H1 (cell line): ENCODE measurements around the gene GLI1. TPM values are rescaled to one million over a fixed set of nuclear protein-coding genes. Genes with fewer than 3 reads are reported as not detected.

ENCODE experiments used
- ATF2 ChIP-seq: IDR thresholded peaks from 2 replicates; pipeline ENCODE4 v1.6.1; 2012; ENCODE audit warnings: low read length, inconsistent platforms
- ATF3 ChIP-seq: IDR thresholded peaks from 2 replicates; pipeline ENCODE4 v1.6.1; 2011; ENCODE audit warnings: low read depth, mild to moderate bottlenecking, low read length; ENCODE audit not compliant: insufficient read depth
- CEBPB ChIP-seq: IDR thresholded peaks from 2 replicates; pipeline ENCODE4 v1.6.1; 2012; ENCODE audit warnings: low read depth, low read length
- CHD1 ChIP-seq: IDR thresholded peaks from 2 replicates; pipeline ENCODE4 v1.6.1; 2012; ENCODE audit warnings: low read depth, low read length, improper control_type of control experiment
- CHD2 ChIP-seq: IDR thresholded peaks from 2 replicates; pipeline ENCODE4 v1.6.1; 2012; ENCODE audit warnings: low read length, improper control_type of control experiment
- CTBP2 ChIP-seq: IDR thresholded peaks from 2 replicates; pipeline ENCODE4 v1.7.0; 2011; ENCODE audit warnings: borderline replicate concordance, mild to moderate bottlenecking, moderate library complexity, mixed read lengths, low read length; ENCODE audit not compliant: insufficient read depth, insufficient read length
- CTCF ChIP-seq, 3 experiments: IDR thresholded peaks; 1 replicate in 2 of 3; 2 replicates in 1 of 3; pipeline versions ENCODE4 v1.5.1 to v1.6.1; 2011; ENCODE audit warnings: low read length in 3 of 3, mild to moderate bottlenecking in 3 of 3, inconsistent platforms in 2 of 3, low read depth in 1 of 3, moderate library complexity in 1 of 3; ENCODE audit not compliant: insufficient read depth in 1 of 3; ENCODE audit errors: control extremely low read depth in 1 of 3
- E2F6 ChIP-seq: IDR thresholded peaks from 2 replicates; pipeline ENCODE4 v1.6.1; 2012; ENCODE audit warnings: inconsistent platforms
- EGR1 ChIP-seq: IDR thresholded peaks from 2 replicates; pipeline ENCODE4 v1.6.1; 2011; ENCODE audit warnings: low read depth, low read length, borderline replicate concordance
- EZH2 ChIP-seq: fragments of 200-600 bp; sonication (generic); IDR thresholded peaks from 2 replicates; pipeline ENCODE4 v1.7.1; 2012; ENCODE audit warnings: low read depth, mild to moderate bottlenecking, moderate library complexity, low read length, inconsistent platforms; ENCODE audit not compliant: severe bottlenecking
- JUND ChIP-seq: IDR thresholded peaks from 2 replicates; pipeline ENCODE4 v1.6.1; 2011; ENCODE audit warnings: mild to moderate bottlenecking, improper control_type of control experiment, low read length
- KDM4A ChIP-seq: IDR thresholded peaks from one replicate; pipeline ENCODE4 v1.7.1; 2012; ENCODE audit warnings: low read depth, mild to moderate bottlenecking, moderate library complexity, low read length, inconsistent platforms; ENCODE audit not compliant: severe bottlenecking
- MAFK ChIP-seq: IDR thresholded peaks from 2 replicates; pipeline ENCODE4 v1.6.1; 2012; ENCODE audit warnings: low read depth, mild to moderate bottlenecking, improper control_type of control experiment, low read length
- PHF8 ChIP-seq: fragments of 200-600 bp; sonication (generic); conservative IDR thresholded peaks from 2 replicates; pipeline ENCODE4 v1.7.1; 2012; ENCODE audit warnings: low read depth, mild to moderate bottlenecking, inconsistent platforms, low read length, moderate library complexity
- SAP30 ChIP-seq: fragments of 300-600 bp; sonication (generic); IDR thresholded peaks from 2 replicates; pipeline ENCODE4 v1.7.1; 2012; ENCODE audit warnings: low read length, moderate library complexity, mild to moderate bottlenecking, inconsistent platforms; ENCODE audit not compliant: insufficient read depth, insufficient replicate concordance
- SIN3A ChIP-seq, 2 experiments: IDR thresholded peaks in 1 of 2; conservative IDR thresholded peaks in 1 of 2; 2 replicates each; pipeline ENCODE4 v1.6.1; 2011 to 2012; ENCODE audit warnings: low read length in 2 of 2, improper control_type of control experiment in 1 of 2, low read depth in 1 of 2, mild to moderate bottlenecking in 1 of 2
- SIX5 ChIP-seq: IDR thresholded peaks from 2 replicates; pipeline ENCODE4 v1.6.1; 2011; ENCODE audit warnings: mild to moderate bottlenecking, low read depth, low read length
- SP1 ChIP-seq: IDR thresholded peaks from 2 replicates; pipeline ENCODE4 v1.6.1; 2011; ENCODE audit warnings: low read depth, low read length
- polyA plus RNA-seq, 7 experiments: library from polyadenylated mRNA; depleted of rRNA in 3 of 7; stranded (reverse) in 5 of 7; unstranded in 2 of 7; fragments of >200 nt in 5 of 7; fragments of 200-250 nt in 2 of 7; gene quantifications; 1 replicate in 5 of 7; 2 replicates in 1 of 7; 4 replicates in 1 of 7; pipeline versions ENCODE4 v1.2.1 to v1.2.3, GENCODE V29; 2011 to 2013; ENCODE audit warnings: missing spikeins in 2 of 7, mixed read lengths in 2 of 7
- total RNA-seq: library from RNA; stranded (reverse); fragmentation: NEBNext Ultra II Directional; extraction: Animal tissue kit (Norgen Biotek cat#: 25700); gene quantifications from 2 replicates; pipeline ENCODE4 v1.2.1, GENCODE V29; 2021

Gene GLI1
- total and polyA plus RNA-seq, 2 of the 8 experiments (the other 6 are each of a cell fraction or from before 2014, with no cell fraction given): 23.5 to 25.3 TPM

GRCh38 chr12:57461276-57461916 is 1.8 kb downstream of the GLI1 start (continued):
- TF ChIP-seq CTBP2 (peak; percentile 41), ATF2 (peak; percentile 88; the same call in 1 of the 2 replicates), CTCF (IDR thresholded peaks at IDR 0.05; ENCODE audit: control extremely low read depth in 1 of 3, insufficient read depth in 1 of 3, low read depth in 1 of 3, low read length in 3 of 3) (no peak), CHD2 (no peak), SAP30 (peak; percentile 32), SIN3A (conservative IDR thresholded peaks at IDR 0.05 in 1 of 2, IDR thresholded peaks at IDR 0.05 in 1 of 2; ENCODE audit: low read depth in 1 of 2, low read length in 2 of 2) (0 out of 4 replicates have a peak, but pooled peaks of 1 of the 2 experiments have one; percentile 15), CEBPB (no peak), SIX5 (no peak), CHD1 (no peak), E2F6 (no peak), JUND (0 out of 2 replicates have a peak, but pooled peaks have one; percentile 42), SP1 (no peak), KDM4A (no peak), MAFK (no peak), PHF8 (0 out of 2 replicates have a peak, but pooled peaks have one; percentile 7), EGR1 (no peak), EZH2 (no peak), ATF3 (no peak)
